Common myeloid progenitor, CD34-positive (primary cell): Measurements from ENCODE around the gene EPX.

Source experiments
- CTCF ChIA-PET: fragments of 350-600 bp; sonication (Branson Sonifier 250); formaldehyde crosslinking; loops from one replicate; lab custom pipeline; 2021; ENCODE audit warnings: antibody characterized with exemption; lab: Charles Lee
- POLR2A ChIA-PET: fragments of 350-600 bp; sonication (Branson Sonifier 250); formaldehyde crosslinking; loops from one replicate; lab custom pipeline; 2021; ENCODE audit warnings: antibody characterized with exemption; lab: Charles Lee
- DNase-seq, 3 donors: peaks; one replicate each; pipeline versions ENCODE4 v3.0.0 to v3.0.0-alpha.2; 2013
- H3K27ac ChIP-seq, 2 experiments: 1 replicate in 1 of 2; 2 replicates in 1 of 2; pipeline ENCODE4 v1.7.0; 2013; ENCODE audit warnings: inconsistent platforms in 2 of 2, low read length in 2 of 2, mild to moderate bottlenecking in 2 of 2, low read depth in 1 of 2, moderate library complexity in 1 of 2; ENCODE audit not compliant: severe bottlenecking in 2 of 2, insufficient read depth in 1 of 2, poor library complexity in 1 of 2
- H3K27me3 ChIP-seq, 5 experiments: replicated peaks in 2 of 5; 1 replicate in 3 of 5; 2 replicates in 2 of 5; pipeline versions ENCODE4 v1.6.1 to v1.7.0; 2013; ENCODE audit warnings: low read length in 4 of 5, mild to moderate bottlenecking in 2 of 5, moderate library complexity in 2 of 5, inconsistent platforms in 1 of 5; ENCODE audit not compliant: insufficient read depth in 5 of 5, control insufficient read depth in 4 of 5
- H3K36me3 ChIP-seq, 4 experiments: 1 replicate in 2 of 4; 2 replicates in 2 of 4; pipeline versions ENCODE4 v1.6.1 to v1.7.0; 2013; ENCODE audit warnings: low read length in 3 of 4, control low read depth in 1 of 4, mild to moderate bottlenecking in 1 of 4; ENCODE audit not compliant: control insufficient read depth in 4 of 4, insufficient read depth in 4 of 4
- H3K4me1 ChIP-seq, 4 experiments: 1 replicate in 3 of 4; 2 replicates in 1 of 4; pipeline versions ENCODE4 v1.6.1 to v1.7.1; 2013; ENCODE audit warnings: low read length in 3 of 4, mild to moderate bottlenecking in 3 of 4, control low read depth in 1 of 4, inconsistent platforms in 1 of 4, moderate library complexity in 1 of 4; ENCODE audit not compliant: control insufficient read depth in 4 of 4, insufficient read depth in 4 of 4; ENCODE audit errors: control extremely low read depth in 1 of 4
- H3K4me3 ChIP-seq, 7 experiments: 1 replicate in 4 of 7; 2 replicates in 3 of 7; pipeline versions ENCODE4 v1.5.1 to v1.7.0; 2013; ENCODE audit warnings: mild to moderate bottlenecking in 7 of 7, low read length in 6 of 7, moderate library complexity in 6 of 7, inconsistent platforms in 2 of 7, low read depth in 2 of 7, control low read depth in 1 of 7; ENCODE audit not compliant: insufficient read depth in 4 of 7, control insufficient read depth in 1 of 7; ENCODE audit errors: extremely low read depth in 1 of 7
- H3K9me3 ChIP-seq, 5 experiments: 1 replicate in 4 of 5; 2 replicates in 1 of 5; pipeline versions ENCODE4 v1.6.1 to v1.7.1; 2013; ENCODE audit warnings: low read length in 4 of 5, mild to moderate bottlenecking in 2 of 5, inconsistent platforms in 1 of 5, low read depth in 1 of 5, moderate library complexity in 1 of 5; ENCODE audit not compliant: control insufficient read depth in 4 of 5, insufficient read depth in 2 of 5; ENCODE audit errors: control extremely low read depth in 1 of 5
- WGBS: methylation state at CpG from one replicate; pipeline ENCODE4 v1.1.5; 2013; ENCODE audit not compliant: insufficient coverage; 5-methylcytosine and 5-hydroxymethylcytosine counted together

The EPX gene

GRCh38 chr17:58238147-58238634 is 45.7 kb downstream of the EPX start, which contains the start of gene LPO:
Gene LPO (plus strand): TSS chr17:58238584. CDS start chr17:58242980, 4,396 bp downstream.
- CTCF ChIA-PET: interaction anchor here (1.1 to 1.7 kb wide), 2 partner anchors 10 to 79 kb away, joined by 3 to 7 read pairs; no protein-coding TSS in a partner anchor
- Histone ChIP-seq H3K4me1 (peaks cover 0 to 3% (median 0%) of the 10 kb centered on the region in 4 experiments), H3K36me3 (no peaks in the 10 kb centered on the region), H3K4me3 (no peak within 1 kb of the TSS), H3K9me3 (no peaks in the 10 kb centered on the region), H3K27me3 (peaks cover 0 to 54% (median 26%) of the 10 kb centered on the region in 5 experiments), H3K27ac (no peak within 1 kb of the TSS)
- POLR2A ChIA-PET: no interaction called here
- DNase-seq: no peak
- 83% methylated on average over 4 of the region's 5 CpGs for WGBS

GRCh38 chr17:58239987-58240386 is 47.5 kb downstream of the EPX start:
- no peak overlapping the region for H3K4me3 ChIP-seq
- H3K27me3 ChIP-seq: peaks cover 0 to 46% (median 23%) of the 10 kb centered on the region in 5 experiments
- no peaks in the 10 kb centered on the region for H3K4me1 ChIP-seq
- no peaks in the 10 kb centered on the region for H3K36me3 ChIP-seq
- no peaks in the 10 kb centered on the region for H3K9me3 ChIP-seq
- POLR2A ChIA-PET: no interaction called here
- DNase-seq: no peak
- H3K27ac ChIP-seq: no peak overlapping the region
- 54% methylated on average over 1 of the region's 1 CpG for WGBS
- CTCF ChIA-PET: no interaction called here

DNA sequence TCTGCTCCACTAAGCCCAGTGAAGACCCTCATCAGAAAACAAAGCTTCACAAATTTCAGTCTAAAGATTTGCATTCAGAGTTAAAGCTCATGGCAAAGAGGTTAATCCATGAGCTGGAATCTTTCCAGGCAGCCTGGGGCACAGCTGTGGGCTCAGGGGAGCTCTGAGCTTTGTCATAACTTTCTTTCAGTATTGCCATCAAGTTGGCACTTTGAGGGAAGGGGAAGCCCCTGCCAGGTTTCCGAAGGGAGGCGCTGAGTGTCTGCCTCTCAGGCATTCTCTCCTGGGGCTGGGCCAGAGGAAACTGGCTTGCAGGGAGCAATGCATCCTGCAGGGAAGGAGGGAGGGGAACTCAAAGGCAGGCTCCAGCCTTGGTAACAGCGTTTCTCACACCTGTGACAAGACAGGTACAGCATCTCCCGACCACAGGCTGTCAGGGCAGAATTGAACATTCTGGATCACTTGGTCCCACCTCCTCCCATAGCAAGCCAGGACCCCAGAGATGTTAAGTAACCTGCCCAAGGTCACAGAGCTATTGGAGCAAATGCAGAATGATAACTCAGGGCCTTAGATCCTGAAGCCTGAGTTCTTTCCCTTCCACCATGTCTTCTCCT is 49.8 kb downstream of the EPX start:
- CTCF ChIA-PET: interaction anchor here (1.2 to 1.3 kb wide), 2 partner anchors 9 to 42 kb away, joined by 3 to 4 read pairs; no protein-coding TSS in a partner anchor
- H3K27ac ChIP-seq: no peak overlapping the region
- POLR2A ChIA-PET: no interaction called here
- no peaks in the 10 kb centered on the region for H3K9me3 ChIP-seq
- H3K36me3 ChIP-seq: no peaks in the 10 kb centered on the region
- no peak overlapping the region for H3K4me3 ChIP-seq
- H3K27me3 ChIP-seq: peaks cover 0 to 33% (median 11%) of the 10 kb centered on the region in 5 experiments
- WGBS: 30% methylated on average over 4 of the region's 4 CpGs
- H3K4me1 ChIP-seq: no peaks in the 10 kb centered on the region
- peak in 2 of 3 donors; percentile 16 for DNase-seq

DNA sequence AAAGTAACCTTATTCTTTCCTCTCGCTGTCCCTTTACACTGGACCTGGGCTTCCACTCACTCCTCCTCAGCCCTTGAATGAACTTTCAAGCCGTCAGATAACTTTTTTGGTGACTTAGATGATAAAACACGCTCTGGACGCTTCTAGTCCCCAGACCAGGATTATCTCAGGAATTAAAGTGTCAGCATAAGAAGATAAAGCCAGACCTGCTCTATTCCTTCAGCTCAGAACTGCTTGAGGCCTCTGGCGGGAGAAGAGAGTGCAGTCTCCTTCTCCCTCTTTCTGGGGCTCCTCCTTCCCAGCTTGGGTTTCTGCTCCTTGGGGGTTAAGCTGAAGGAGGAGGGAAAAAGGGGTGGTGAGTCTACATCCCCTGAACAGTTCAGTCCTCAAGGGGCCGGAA is 52.4 kb downstream of the EPX start:
- POLR2A ChIA-PET: no interaction called here
- no peaks in the 10 kb centered on the region for H3K9me3 ChIP-seq
- H3K4me1 ChIP-seq: peaks cover 0 to 19% (median 15%) of the 10 kb centered on the region in 4 experiments
- WGBS: 97% methylated on average over 4 of the region's 6 CpGs
- H3K36me3 ChIP-seq: no peaks in the 10 kb centered on the region
- no peak overlapping the region for H3K27ac ChIP-seq
- DNase-seq: no peak
- peaks cover 0 to 33% (median 13%) of the 10 kb centered on the region in 5 experiments for H3K27me3 ChIP-seq
- no peak overlapping the region for H3K4me3 ChIP-seq
- CTCF ChIA-PET: interaction anchor here (1.1 kb wide), 2 partner anchors 26 to 74 kb away, joined by 3 read pairs; partner anchors contain the start of gene MKS1

GRCh38 chr17:58245428-58246103 is 53.0 kb downstream of the EPX start:
- Histone ChIP-seq H3K4me1 (peaks cover 0 to 19% (median 15%) of the 10 kb centered on the region in 4 experiments), H3K27me3 (peaks cover 0 to 27% (median 13%) of the 10 kb centered on the region in 5 experiments), H3K9me3 (no peaks in the 10 kb centered on the region), H3K4me3 (no peak overlapping the region), H3K27ac (no peak overlapping the region), H3K36me3 (no peaks in the 10 kb centered on the region)
- 100% methylated on average over 7 of the region's 10 CpGs for WGBS
- ChIA-PET CTCF (interaction anchor here (1.1 kb wide), 1 partner anchor 75 kb away, joined by 3 read pairs; no protein-coding TSS in a partner anchor), POLR2A (no interaction called here)
- DNase-seq: no peak

DNA sequence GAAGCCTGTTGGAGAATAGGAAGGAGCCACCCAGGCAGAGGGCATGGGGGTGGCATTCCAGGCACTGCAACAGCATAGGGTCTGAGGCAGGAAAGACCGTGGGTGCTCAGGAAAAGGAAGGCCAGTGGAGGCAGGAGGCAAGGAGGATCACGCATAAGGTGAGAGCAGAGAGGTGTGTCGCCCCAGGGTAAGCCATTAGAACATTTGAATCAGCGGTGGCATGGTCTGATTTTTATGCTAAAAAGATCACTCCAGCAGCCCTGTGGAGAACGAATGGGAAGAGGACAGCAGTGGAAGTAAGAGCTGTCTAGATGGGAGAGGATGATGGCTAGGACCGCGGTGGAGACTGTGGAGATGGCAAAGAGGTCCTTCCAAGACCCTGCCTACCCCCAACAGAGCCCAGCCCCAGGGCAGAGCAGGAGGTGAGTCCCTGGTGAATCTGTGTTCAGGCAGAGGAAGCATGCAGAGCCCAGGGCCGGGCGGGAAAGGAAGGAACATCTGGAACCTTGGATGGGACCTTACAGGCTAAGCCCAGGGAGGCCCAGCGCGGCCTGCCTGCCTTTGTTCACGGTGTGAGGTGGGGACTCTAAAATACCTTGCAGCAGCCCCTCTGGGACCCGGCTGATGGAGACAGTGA is 53.7 kb downstream of the EPX start:
- Histone ChIP-seq H3K27ac (no peak overlapping the region), H3K36me3 (no peaks in the 10 kb centered on the region), H3K9me3 (no peaks in the 10 kb centered on the region), H3K4me3 (no peak overlapping the region), H3K4me1 (peaks cover 0 to 19% (median 15%) of the 10 kb centered on the region in 4 experiments), H3K27me3 (peaks cover 0 to 22% (median 13%) of the 10 kb centered on the region in 5 experiments)
- CTCF ChIA-PET: interaction anchor here (1.0 to 2.4 kb wide), 2 partner anchors 15 to 27 kb away, joined by 3 to 7 read pairs; partner anchors contain the start of gene MKS1
- POLR2A ChIA-PET: no interaction called here
- WGBS: 88% methylated on average over 13 of the region's 13 CpGs
- DNase-seq: no peak
